H9 (cell line): ENCODE results near the gene RRAGD. TPM values are rescaled to one million over a fixed set of nuclear protein-coding genes. Genes with fewer than 3 reads are reported as not detected.

Source experiments
- DNase-seq: peaks from one replicate; pipeline ENCODE4 v3.0.0-alpha.2; 2017
- H2AFZ ChIP-seq: one replicate; pipeline ENCODE4 v1.6.1; 2013; ENCODE audit warnings: mild to moderate bottlenecking, low read length, control low read depth, moderate library complexity
- H2AK5ac ChIP-seq: 2 replicates; pipeline ENCODE4 v1.6.1; 2013; ENCODE audit warnings: low read length, control low read depth, mixed read lengths; ENCODE audit not compliant: insufficient read length
- H2BK120ac ChIP-seq: one replicate; pipeline ENCODE4 v1.6.1; 2013; ENCODE audit warnings: low read depth, mild to moderate bottlenecking, low read length, control low read depth, inconsistent platforms; ENCODE audit not compliant: poor library complexity, severe bottlenecking
- H2BK12ac ChIP-seq: 2 replicates; pipeline ENCODE4 v1.6.1; 2013; ENCODE audit warnings: low read length, control low read depth, mixed read lengths, low read depth; ENCODE audit not compliant: insufficient read length
- H2BK15ac ChIP-seq: 2 replicates; pipeline ENCODE4 v1.6.1; 2013; ENCODE audit warnings: low read depth, low read length, control low read depth
- H2BK20ac ChIP-seq: one replicate; pipeline ENCODE4 v1.6.1; 2013; ENCODE audit warnings: low read depth, mild to moderate bottlenecking, low read length, control low read depth, inconsistent platforms; ENCODE audit not compliant: poor library complexity, severe bottlenecking
- H2BK5ac ChIP-seq: 2 replicates; pipeline ENCODE4 v1.6.1; 2013; ENCODE audit warnings: low read length, control low read depth, mixed read lengths; ENCODE audit not compliant: insufficient read length
- H3K14ac ChIP-seq: 2 replicates; pipeline ENCODE4 v1.6.1; 2013; ENCODE audit warnings: low read length, control low read depth; ENCODE audit not compliant: insufficient read depth
- H3K18ac ChIP-seq: 2 replicates; pipeline ENCODE4 v1.6.1; 2013; ENCODE audit warnings: low read depth, mild to moderate bottlenecking, mixed read lengths, low read length, control low read depth; ENCODE audit not compliant: insufficient read length
- H3K23ac ChIP-seq: 2 replicates; pipeline ENCODE4 v1.6.1; 2013; ENCODE audit warnings: low read length, control low read depth, mixed read lengths, low read depth; ENCODE audit not compliant: insufficient read length
- H3K23me2 ChIP-seq: 2 replicates; pipeline ENCODE4 v1.6.1; 2013; ENCODE audit warnings: low read depth, mild to moderate bottlenecking, mixed read lengths, low read length, control low read depth; ENCODE audit not compliant: insufficient read length, poor library complexity, severe bottlenecking
- H3K27ac ChIP-seq: 2 replicates; pipeline ENCODE4 v1.5.1; 2013; ENCODE audit warnings: low read length, control low read depth, mixed read lengths, low read depth; ENCODE audit not compliant: insufficient read length
- H3K27me3 ChIP-seq: 2 replicates; pipeline ENCODE4 v1.6.1; 2013; ENCODE audit warnings: low read length, control low read depth, inconsistent platforms; ENCODE audit not compliant: insufficient read depth
- H3K4ac ChIP-seq: 2 replicates; pipeline ENCODE4 v1.6.1; 2013; ENCODE audit warnings: low read depth, mild to moderate bottlenecking, control low read depth, inconsistent platforms, low read length, moderate library complexity
- H3K4me1 ChIP-seq: 2 replicates; pipeline ENCODE4 v1.6.1; 2013; ENCODE audit warnings: low read length, control low read depth, inconsistent platforms; ENCODE audit not compliant: insufficient read depth
- H3K4me2 ChIP-seq: 2 replicates; pipeline ENCODE4 v1.6.1; 2013; ENCODE audit warnings: low read length, control low read depth, mixed read lengths; ENCODE audit not compliant: insufficient read length, insufficient read depth
- H3K56ac ChIP-seq: 2 replicates; pipeline ENCODE4 v1.6.1; 2013; ENCODE audit warnings: low read depth, mild to moderate bottlenecking, mixed read lengths, low read length, control low read depth; ENCODE audit not compliant: insufficient read length
- H3K79me1 ChIP-seq: 2 replicates; pipeline ENCODE4 v1.6.1; 2013; ENCODE audit warnings: low read depth, mild to moderate bottlenecking, moderate library complexity, low read length, control low read depth, inconsistent platforms; ENCODE audit not compliant: insufficient read depth, poor library complexity, severe bottlenecking
- H3K79me2 ChIP-seq: 2 replicates; pipeline ENCODE4 v1.6.1; 2013; ENCODE audit warnings: low read length, control low read depth, inconsistent platforms; ENCODE audit not compliant: insufficient read depth
- H3K9ac ChIP-seq: 2 replicates; pipeline ENCODE4 v1.6.1; 2013; ENCODE audit warnings: low read length, control low read depth, mixed read lengths; ENCODE audit not compliant: insufficient read length; ENCODE audit errors: extremely low read depth
- H3K9me3 ChIP-seq: one replicate; pipeline ENCODE4 v1.6.1; 2013; ENCODE audit warnings: low read depth, low read length, inconsistent platforms; ENCODE audit not compliant: control insufficient read depth
- H3T11ph ChIP-seq: one replicate; pipeline ENCODE4 v1.6.1; 2013; ENCODE audit warnings: mild to moderate bottlenecking, low read length, control low read depth, inconsistent platforms
- H4K20me1 ChIP-seq: one replicate; pipeline ENCODE4 v1.6.1; 2013; ENCODE audit not compliant: control insufficient read depth, insufficient read length, insufficient read depth
- H4K5ac ChIP-seq: 2 replicates; pipeline ENCODE4 v1.6.1; 2013; ENCODE audit warnings: low read depth, mild to moderate bottlenecking, mixed read lengths, low read length, control low read depth; ENCODE audit not compliant: insufficient read length
- H4K8ac ChIP-seq: replicated peaks from 2 replicates; pipeline ENCODE4 v1.6.1; 2013; ENCODE audit warnings: low read length, control low read depth, mixed read lengths, low read depth; ENCODE audit not compliant: insufficient read length
- H4K91ac ChIP-seq: 2 replicates; pipeline ENCODE4 v1.6.1; 2013; ENCODE audit warnings: low read depth, mild to moderate bottlenecking, moderate library complexity, mixed read lengths, low read length, control low read depth; ENCODE audit not compliant: insufficient read length
- H3K27ac Mint-ChIP-seq, 3 experiments: 2 replicates in 2 of 3; 3 replicates in 1 of 3; pipeline ENCODE4 v1.8.0; 2020 to 2021; ENCODE audit warnings: mixed read lengths in 3 of 3, mild to moderate bottlenecking in 1 of 3, moderate library complexity in 1 of 3
- H3K27me3 Mint-ChIP-seq: 2 replicates; pipeline ENCODE4 v1.8.0; 2021; ENCODE audit warnings: low read depth, mild to moderate bottlenecking, moderate library complexity, mixed read lengths
- H3K36me3 Mint-ChIP-seq, 3 experiments: 2 replicates in 2 of 3; 3 replicates in 1 of 3; pipeline ENCODE4 v1.8.0; 2020 to 2021; ENCODE audit warnings: low read depth in 3 of 3, mixed read lengths in 3 of 3; ENCODE audit not compliant: insufficient read depth in 1 of 3
- H3K4me1 Mint-ChIP-seq, 2 experiments: 2 replicates each; pipeline ENCODE4 v1.8.0; 2020; ENCODE audit warnings: mixed read lengths in 2 of 2
- H3K4me3 Mint-ChIP-seq, 2 experiments: 2 replicates in 1 of 2; 3 replicates in 1 of 2; pipeline ENCODE4 v1.8.0; 2020 to 2021; ENCODE audit warnings: mild to moderate bottlenecking in 2 of 2, mixed read lengths in 2 of 2, moderate library complexity in 1 of 2
- H3K9me3 Mint-ChIP-seq, 2 experiments: 2 replicates in 1 of 2; 3 replicates in 1 of 2; pipeline ENCODE4 v1.8.0; 2020; ENCODE audit warnings: mild to moderate bottlenecking in 2 of 2, mixed read lengths in 2 of 2, moderate library complexity in 1 of 2
- CTCF ChIP-seq: fragments of 200-600 bp; sonication (generic); conservative IDR thresholded peaks from 3 replicates; pipeline ENCODE4 v1.8.0; 2021; ENCODE audit warnings: antibody characterized with exemption, mild to moderate bottlenecking
- WGBS: extraction: QIAGEN DNeasy Blood & Tissue Kit; methylation state at CpG from one replicate; pipeline ENCODE4 v1.1.7; 2013; ENCODE audit warnings: missing lambda C conversion rate, low lambda C conversion rate, mixed read lengths; ENCODE audit not compliant: insufficient read length; ENCODE audit errors: extremely low coverage; 5-methylcytosine and 5-hydroxymethylcytosine counted together
- total RNA-seq: library from RNA; stranded (reverse); gene quantifications from 2 replicates; pipeline ENCODE4 v1.2.1, GENCODE V29; 2021

RRAGD gene
- total RNA-seq, 1 experiment from 2014 or later = 10.6 TPM

GRCh38 chr6:89368999-89369398, 43.1 kb downstream of the RRAGD start:
- peak; percentile 58 for DNase-seq

More at GRCh38 chr6:89368999-89369398, 43.1 kb downstream of the RRAGD start:
- Histone ChIP-seq H3K4me2 (no peak overlapping the region), H4K91ac (no peak overlapping the region), H3K27me3 (no peaks in the 10 kb centered on the region), H2BK20ac (no peak overlapping the region), H2AFZ (no peak overlapping the region), H3K4ac (no peak overlapping the region), H3K79me2 (no peaks in the 10 kb centered on the region), H4K20me1 (no peaks in the 10 kb centered on the region), H3T11ph (no peak overlapping the region), H3K23ac (no peak overlapping the region), H3K18ac (no peak overlapping the region), H4K8ac (no peak overlapping the region), H3K9me3 (no peaks in the 10 kb centered on the region), H4K5ac (no peak overlapping the region), H3K27ac (no peak overlapping the region), H3K56ac (no peak overlapping the region), H2BK120ac (no peak overlapping the region), H3K79me1 (no peaks in the 10 kb centered on the region), H3K9ac (no peak overlapping the region), H3K4me1 (no peaks in the 10 kb centered on the region), H3K23me2 (no peaks in the 10 kb centered on the region), H2AK5ac (no peak overlapping the region), H3K14ac (no peak overlapping the region), H2BK15ac (no peak overlapping the region), H2BK5ac (no peak overlapping the region), H2BK12ac (no peak overlapping the region)
- Mint-ChIP-seq H3K27ac (peak overlapping the region in 1 of 3 experiments; percentile 58; a peak in 1 of 7 replicates), H3K27me3 (no peaks in the 10 kb centered on the region), H3K36me3 (no peaks in the 10 kb centered on the region), H3K4me1 (peaks cover 13 to 19% of the 10 kb centered on the region in 2 experiments), H3K4me3 (no peak overlapping the region), H3K9me3 (no peaks in the 10 kb centered on the region)
- WGBS = no CpG with 5 or more reads among the region's 7 CpGs
- TF ChIP-seq CTCF = peak; percentile 68
